Suprapubic skin (tissue), 4 donors: Measurements from ENCODE around the gene SIGLEC15. TPM values are rescaled to one million over a fixed set of nuclear protein-coding genes. Genes with fewer than 3 reads are reported as not detected.

Experiments
- DNase-seq, 2 donors: peaks; one replicate each; pipeline ENCODE4 v3.0.0-alpha.2; 2019; ENCODE audit warnings: low spot score in 2 of 2
- H3K27ac ChIP-seq: fragments of 200-600 bp; sonication (generic); one replicate; pipeline ENCODE4 v1.5.1; 2019
- H3K27me3 ChIP-seq: fragments of 200-600 bp; sonication (generic); one replicate; pipeline ENCODE4 v1.5.1; 2019
- H3K36me3 ChIP-seq: fragments of 200-600 bp; sonication (generic); one replicate; pipeline ENCODE4 v1.5.1; 2019
- H3K4me1 ChIP-seq: fragments of 200-600 bp; sonication (generic); one replicate; pipeline ENCODE4 v1.5.1; 2019
- H3K4me3 ChIP-seq: fragments of 200-600 bp; sonication (generic); one replicate; pipeline ENCODE4 v1.5.1; 2019; ENCODE audit warnings: mild to moderate bottlenecking
- H3K9me3 ChIP-seq: fragments of 200-600 bp; sonication (generic); one replicate; pipeline ENCODE4 v1.5.1; 2019
- CTCF ChIP-seq, 2 donors: fragments of 200-600 bp in 1 of 2; fragments of 450-650 bp in 1 of 2; sonication (generic) in 1 of 2; IDR thresholded peaks; one replicate each; pipeline ENCODE4 v1.5.1; 2016 to 2019; ENCODE audit warnings: antibody characterized with exemption in 2 of 2, mild to moderate bottlenecking in 1 of 2, moderate library complexity in 1 of 2
- EP300 ChIP-seq: sonication (generic); formaldehyde crosslinking; IDR thresholded peaks from one replicate; pipeline ENCODE4 v1.6.1; 2017; ENCODE audit warnings: antibody characterized with exemption
- POLR2A ChIP-seq, 2 donors: fragments of 450-650 bp; IDR thresholded peaks; one replicate each; pipeline ENCODE4 v1.6.1; 2017; ENCODE audit warnings: antibody characterized with exemption in 2 of 2, mild to moderate bottlenecking in 2 of 2, moderate library complexity in 2 of 2
- POLR2AphosphoS5 ChIP-seq, 3 donors: sonication (generic); formaldehyde crosslinking; IDR thresholded peaks; one replicate each; pipeline ENCODE4 v1.6.1; 2017; ENCODE audit warnings: antibody characterized with exemption in 3 of 3
- WGBS: methylation state at CpG from one replicate; pipeline ENCODE4 v1.1.5; 2018; 5-methylcytosine and 5-hydroxymethylcytosine counted together
- total RNA-seq, 4 donors: library from RNA; depleted of rRNA; stranded (reverse); fragments of >200 nt; gene quantifications; one replicate each; pipeline ENCODE4 v1.1.0, GENCODE V29; 2016

The SIGLEC15 gene
- total RNA-seq, 4 donors from 2014 or later, result 0.57 to 3.4 (median 0.98) TPM; not detected in 1

GRCh38 chr18:45860971-45861370, 35.5 kb downstream of the SIGLEC15 start:
- peaks cover 94% of the 10 kb centered on the region for H3K36me3 ChIP-seq
- H3K4me1 ChIP-seq, result no peaks in the 10 kb centered on the region
- H3K27ac ChIP-seq, result no peak overlapping the region
- WGBS, result 87% methylated on average over 3 of the region's 3 CpGs
- H3K27me3 ChIP-seq, result no peaks in the 10 kb centered on the region
- TF ChIP-seq CTCF (IDR thresholded peaks at IDR 0.05) (no peak), POLR2A (IDR thresholded peaks at IDR 0.05) (no peak), POLR2AphosphoS5 (IDR thresholded peaks at IDR 0.05) (no peak), EP300 (no peak)
- H3K9me3 ChIP-seq, result no peaks in the 10 kb centered on the region
- H3K4me3 ChIP-seq, result no peak overlapping the region
- no peak for DNase-seq

- Histone ChIP-seq H3K27ac (no peak overlapping the region), H3K36me3 (peaks cover 94% of the 10 kb centered on the region), H3K4me1 (no peaks in the 10 kb centered on the region), H3K27me3 (no peaks in the 10 kb centered on the region), H3K4me3 (no peak overlapping the region), H3K9me3 (no peaks in the 10 kb centered on the region)
- DNase-seq, result no peak
- 100% methylated on average over 1 of the region's 1 CpG for WGBS
- TF ChIP-seq EP300 (no peak), CTCF (IDR thresholded peaks at IDR 0.05) (no peak), POLR2AphosphoS5 (IDR thresholded peaks at IDR 0.05) (no peak)
Measured at GRCh38 chr18:45861926-45862325, 36.5 kb downstream of the SIGLEC15 start.

- Histone ChIP-seq H3K4me3 (no peak overlapping the region), H3K27me3 (no peaks in the 10 kb centered on the region), H3K27ac (no peak overlapping the region), H3K4me1 (no peaks in the 10 kb centered on the region), H3K9me3 (no peaks in the 10 kb centered on the region), H3K36me3 (peaks cover 89% of the 10 kb centered on the region)
- TF ChIP-seq POLR2A (IDR thresholded peaks at IDR 0.05) (no peak), EP300 (no peak), POLR2AphosphoS5 (IDR thresholded peaks at IDR 0.05) (no peak), CTCF (IDR thresholded peaks at IDR 0.05) (no peak)
- no peak for DNase-seq
- 92% methylated on average over 1 of the region's 1 CpG for WGBS
Measured at GRCh38 chr18:45863469-45863868, 38.0 kb downstream of the SIGLEC15 start.

- WGBS, result 97% methylated on average over 5 of the region's 5 CpGs
- Histone ChIP-seq H3K4me1 (no peaks in the 10 kb centered on the region), H3K9me3 (no peaks in the 10 kb centered on the region), H3K27me3 (no peaks in the 10 kb centered on the region), H3K36me3 (peaks cover 86% of the 10 kb centered on the region), H3K4me3 (no peak overlapping the region), H3K27ac (no peak overlapping the region)
- no peak for DNase-seq
- TF ChIP-seq EP300 (no peak), POLR2AphosphoS5 (IDR thresholded peaks at IDR 0.05) (no peak), CTCF (IDR thresholded peaks at IDR 0.05) (no peak), POLR2A (IDR thresholded peaks at IDR 0.05) (no peak)
Measured at GRCh38 chr18:45864081-45864480, 38.6 kb downstream of the SIGLEC15 start.

- DNase-seq, result no peak
- H3K27ac ChIP-seq, result no peak overlapping the region
- TF ChIP-seq EP300 (no peak), POLR2AphosphoS5 (IDR thresholded peaks at IDR 0.05) (no peak), POLR2A (IDR thresholded peaks at IDR 0.05) (no peak), CTCF (IDR thresholded peaks at IDR 0.05) (no peak)
- WGBS, result 97% methylated on average over 5 of the region's 5 CpGs
- no peaks in the 10 kb centered on the region for H3K9me3 ChIP-seq
- no peaks in the 10 kb centered on the region for H3K4me1 ChIP-seq
- no peak overlapping the region for H3K4me3 ChIP-seq
- H3K27me3 ChIP-seq, result no peaks in the 10 kb centered on the region
- peaks cover 79% of the 10 kb centered on the region for H3K36me3 ChIP-seq
Measured at GRCh38 chr18:45865466-45865865, 40.0 kb downstream of the SIGLEC15 start.
